ENCODE measurements around the gene SLC52A1.

DNA sequence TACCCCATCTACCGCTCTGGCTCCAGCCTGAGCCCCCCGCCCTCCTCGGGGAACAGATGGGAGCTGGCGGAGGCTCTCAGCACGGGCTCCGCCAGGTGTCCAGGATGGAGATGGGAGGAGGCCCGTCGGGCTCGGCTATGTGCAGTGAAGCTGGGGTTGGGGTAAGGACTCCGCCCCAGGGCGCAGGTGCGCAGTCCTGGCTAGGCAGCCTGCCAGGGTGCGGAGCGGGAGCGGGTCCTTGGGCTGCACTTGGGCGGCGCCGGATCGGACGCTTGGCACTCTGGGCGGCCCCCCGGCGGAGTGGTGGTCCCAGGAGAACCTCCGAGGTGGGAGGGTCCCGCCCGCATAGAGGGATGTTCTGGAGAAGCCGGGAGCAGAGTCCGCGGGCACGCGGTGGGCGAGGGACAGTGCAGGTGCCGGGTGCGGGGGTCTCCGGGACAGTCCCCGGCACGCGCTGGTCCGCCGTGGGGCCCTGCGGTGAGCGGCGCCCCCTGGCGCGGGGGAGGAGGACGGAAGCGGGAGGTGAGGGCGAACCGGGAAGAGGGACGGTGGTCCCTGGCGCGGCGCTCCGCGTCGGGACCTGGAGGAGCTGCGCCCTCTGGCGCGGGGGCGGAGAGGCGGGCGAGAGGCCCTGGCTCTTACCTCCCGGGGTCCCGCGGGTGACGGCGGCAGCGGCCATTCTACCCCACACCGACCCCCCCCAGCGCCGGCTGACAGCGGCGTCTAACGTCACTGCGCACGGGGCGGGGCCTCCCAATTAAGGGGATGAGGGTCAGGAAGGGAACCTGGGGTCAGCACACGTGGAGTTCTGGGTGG lies 48.1 kb downstream of the SLC52A1 start, which contains the start of gene CAMTA2:
- TF ChIP-seq EZH2 (IDR thresholded peaks at IDR 0.05; ENCODE audit: insufficient read depth, poor library complexity, severe bottlenecking) = no peak
- TF ChIP-seq EZH2phosphoT487 (IDR thresholded peaks at IDR 0.05; ENCODE audit: insufficient read depth, low read depth) = no peak
